NCI-H2227 treated with DMSO at 0.1 percent for 48 hours (cell line): ENCODE results near the gene NRF1.
"Not testable (repeated sequence)": the region's sequence is repeated elsewhere in the genome, so short reads cannot be mapped to it uniquely, and the experiment has no call there.

ENCODE experiments used
- DNase-seq: peaks from one replicate; lab custom pipeline; 2025; lab: John Stamatoyannopoulos, UW

NRF1 gene

DNA sequence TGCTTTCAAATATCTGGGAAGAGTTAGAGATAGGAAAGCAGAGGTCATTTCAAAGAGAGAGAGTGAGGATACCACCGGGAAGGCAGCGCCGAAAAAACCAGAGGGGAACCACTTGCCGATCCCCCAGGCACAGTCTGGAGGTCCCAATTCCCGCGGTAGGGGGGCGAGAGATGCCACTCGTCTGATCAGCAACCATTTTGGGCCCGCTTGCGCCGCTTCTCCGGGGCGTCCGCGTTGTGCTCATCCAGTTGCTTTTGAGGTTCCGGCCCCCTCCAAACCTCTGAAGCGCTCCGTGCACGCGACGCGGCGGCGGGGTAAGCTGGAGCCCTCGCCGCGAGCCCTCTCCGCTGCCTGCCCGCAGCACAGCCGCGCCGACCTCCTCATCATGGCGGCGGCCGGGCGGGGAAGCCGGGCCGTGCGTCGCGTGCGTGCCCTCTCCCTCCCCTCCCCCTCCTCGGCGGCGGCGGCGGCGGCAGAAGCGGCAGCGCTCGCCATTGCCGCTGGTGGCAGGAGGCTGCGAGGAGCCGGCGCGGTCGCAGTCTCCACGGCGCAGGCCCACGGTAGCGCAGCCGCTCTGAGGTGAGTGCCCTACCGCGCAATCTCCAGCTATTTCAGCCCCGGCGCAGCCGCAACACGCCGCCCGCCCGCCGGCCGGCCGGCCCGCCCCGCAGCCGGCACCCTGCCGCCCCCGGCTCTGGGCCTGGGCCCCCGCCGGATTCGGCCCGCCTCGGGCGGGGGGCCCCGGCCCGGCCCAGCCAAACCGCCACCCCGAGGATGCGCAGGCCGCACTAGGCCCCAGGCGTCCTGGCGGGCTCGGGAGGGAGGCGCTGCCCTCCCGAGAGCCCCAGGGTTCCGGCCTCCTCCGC, at the start of gene NRF1:
NRF1 (plus strand) TSS at position 475 of the 866 bp plus-strand sequence. CDS start 45,632 bp downstream, outside the sequence.
- DNase-seq, result peak; percentile 91

- not testable (repeated sequence) for DNase-seq
Measured at GRCh38 chr7:129566323-129566722, 45.2 kb upstream of the NRF1 start.

DNA sequence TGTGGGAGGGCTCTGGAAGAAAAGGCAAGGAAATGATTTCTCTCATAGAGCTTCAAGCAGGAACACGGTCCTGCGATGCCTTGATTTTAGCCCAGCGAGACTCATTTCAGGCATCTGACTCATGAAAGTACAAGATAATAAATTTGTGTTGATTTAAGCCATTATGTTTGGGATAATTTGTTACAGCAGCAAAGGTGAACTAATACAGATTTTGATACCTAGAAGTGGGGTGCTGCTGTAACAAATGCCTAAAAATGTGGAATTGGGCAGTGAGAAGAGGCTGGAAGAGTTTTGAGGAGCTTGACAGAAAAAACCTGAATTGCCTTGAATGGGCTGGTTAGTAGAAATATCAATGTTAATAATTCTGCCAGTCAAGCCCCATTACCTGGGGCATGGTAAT, 44.1 kb upstream of the NRF1 start:
- no peak for DNase-seq

- DNase-seq, result no peak
Measured at GRCh38 chr7:129568240-129568639, 43.3 kb upstream of the NRF1 start.

DNA sequence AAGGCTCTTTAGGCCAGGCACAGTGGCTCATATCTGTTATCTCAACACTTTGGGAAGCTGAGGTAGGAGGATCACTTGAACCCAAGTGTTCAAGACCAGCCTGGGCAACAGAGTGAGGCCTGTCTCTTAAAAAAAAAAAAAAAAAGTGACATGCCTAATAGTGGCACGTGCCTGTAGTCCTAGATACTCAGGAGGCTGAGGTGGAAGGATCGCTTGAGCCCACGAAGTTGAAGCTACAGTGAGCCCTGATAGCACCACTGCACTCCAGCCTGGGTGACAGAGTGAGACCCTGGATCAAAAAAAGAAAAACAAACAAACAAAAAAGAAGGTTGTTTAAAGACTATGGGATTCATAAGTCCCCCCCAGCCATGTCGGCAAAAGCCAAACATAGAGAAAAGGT, 42.2 kb upstream of the NRF1 start:
- no peak for DNase-seq

GRCh38 chr7:129569811-129570215, 41.7 kb upstream of the NRF1 start:
- DNase-seq, result no peak

DNA sequence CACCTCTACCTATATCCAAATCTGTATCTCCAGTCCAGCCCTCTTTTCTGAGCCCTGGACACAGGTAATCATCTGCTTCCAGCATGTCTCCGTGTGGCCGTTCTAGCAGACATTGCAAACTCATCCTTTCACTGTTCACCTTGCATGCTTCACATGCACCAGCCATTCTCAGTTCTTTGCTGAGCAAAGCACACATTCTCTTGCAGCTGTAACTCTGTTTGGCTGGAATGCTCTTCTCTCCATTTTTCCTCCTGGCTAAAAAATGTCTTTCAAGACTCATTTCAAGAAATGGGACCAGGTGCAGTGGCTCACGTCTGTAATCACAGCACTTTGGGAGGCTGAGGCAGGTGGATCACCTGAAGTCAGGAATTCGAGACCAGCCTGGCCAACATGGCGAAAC, 40.3 kb upstream of the NRF1 start:
- DNase-seq, result no peak

DNA sequence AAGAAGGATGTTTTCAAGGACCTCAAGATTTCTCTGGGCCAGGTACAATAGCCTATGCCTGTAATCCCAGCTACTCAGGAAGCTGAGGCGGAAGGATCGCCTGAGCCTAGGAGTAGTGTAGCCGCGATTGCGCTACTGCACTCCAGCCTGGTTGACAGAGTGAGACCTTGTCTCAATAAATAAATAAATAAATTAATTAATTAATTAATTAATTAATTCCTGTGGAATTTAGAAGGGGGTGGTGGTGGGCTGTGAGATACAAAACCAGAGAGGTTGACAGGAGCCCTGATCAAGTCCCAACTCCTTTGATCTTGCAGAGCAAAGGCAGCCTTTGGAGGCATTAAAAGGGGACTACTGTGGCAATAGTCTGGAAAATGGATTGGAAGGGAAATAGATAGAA, 39.3 kb upstream of the NRF1 start:
- DNase-seq, result no peak

DNA sequence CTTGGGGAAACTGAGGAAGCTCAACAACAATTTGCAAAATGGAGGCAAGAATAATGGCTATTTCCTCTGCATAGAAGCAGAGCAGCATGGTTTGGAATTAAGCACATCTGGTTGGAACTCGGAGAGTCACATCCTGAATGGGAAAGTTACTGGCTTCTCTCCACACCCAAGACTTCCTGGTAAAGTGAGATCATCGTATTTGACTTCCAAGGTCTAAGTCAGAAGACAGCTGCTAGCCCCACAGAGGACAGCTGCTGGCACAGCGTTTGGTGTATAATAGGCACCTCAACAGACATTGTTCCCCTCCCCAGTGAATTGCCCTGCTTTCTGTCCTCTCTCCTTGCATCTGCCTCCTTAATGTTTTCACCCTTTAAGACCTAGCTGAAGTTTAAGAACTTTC, 37.0 kb upstream of the NRF1 start:
- no peak for DNase-seq

GRCh38 chr7:129575699-129576098, 35.8 kb upstream of the NRF1 start:
- no peak for DNase-seq

- DNase-seq, result no peak
Measured at GRCh38 chr7:129576138-129576537, 35.4 kb upstream of the NRF1 start.

DNA sequence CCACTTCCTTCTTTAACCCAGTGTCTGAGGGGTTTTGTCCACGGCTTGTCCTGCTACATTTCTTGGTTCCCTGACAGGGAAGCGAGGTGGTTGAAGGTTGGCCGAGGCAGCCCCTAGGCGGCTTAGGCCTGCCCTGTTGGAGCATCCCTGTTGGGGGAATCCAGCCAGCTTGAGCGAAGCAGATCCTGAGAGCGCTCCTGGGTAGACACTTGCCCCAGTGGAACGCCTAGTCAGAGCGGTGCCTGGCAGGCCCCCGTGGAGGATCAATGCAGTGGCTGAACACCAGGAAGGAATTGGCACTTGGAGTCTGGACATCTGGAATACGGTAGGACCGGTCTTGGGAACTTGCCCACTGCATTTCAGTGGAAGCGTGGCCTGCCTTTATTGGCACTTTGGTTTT, 32.7 kb upstream of the NRF1 start:
- no peak for DNase-seq

GRCh38 chr7:129586179-129586578, 25.3 kb upstream of the NRF1 start:
- not testable (repeated sequence) for DNase-seq

DNA sequence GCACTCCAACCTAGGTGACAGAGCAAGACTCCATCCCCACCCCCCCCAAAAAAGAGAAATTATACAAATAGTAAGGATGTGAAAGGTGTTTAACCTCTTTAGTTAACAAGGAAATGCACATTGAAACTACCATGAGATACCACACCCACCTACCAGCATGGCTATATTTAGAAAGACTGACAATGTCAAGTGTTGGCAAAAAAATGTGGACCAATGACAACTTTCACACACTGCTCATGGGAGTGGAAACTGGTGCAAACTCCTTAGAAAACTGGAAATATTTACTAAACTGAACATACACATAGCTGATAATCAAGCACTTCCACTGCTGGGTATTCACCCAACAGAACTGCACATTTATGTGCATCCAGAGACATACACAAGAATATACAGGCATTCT, 23.3 kb upstream of the NRF1 start:
- no peak for DNase-seq

DNA sequence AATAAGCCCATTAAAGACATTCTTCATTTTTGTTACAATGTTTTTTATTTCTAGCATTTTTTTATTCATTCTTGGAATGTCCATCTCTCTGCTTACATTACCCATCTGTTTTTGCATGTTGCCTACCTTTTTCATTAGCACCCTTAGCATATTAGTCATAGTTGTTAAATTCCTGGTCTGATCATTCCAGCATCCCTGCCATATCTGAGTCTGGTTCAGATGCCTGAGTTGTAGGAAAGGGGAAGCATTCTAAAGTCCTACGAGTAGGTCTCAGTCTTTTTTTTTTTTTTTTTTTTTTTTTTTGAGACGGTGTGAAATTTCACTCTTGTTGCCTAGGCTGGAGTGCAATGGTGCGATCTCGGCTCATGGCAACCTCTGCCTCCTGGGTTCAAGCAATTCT, 19.7 kb upstream of the NRF1 start:
- DNase-seq, result no peak

- DNase-seq, result not testable (repeated sequence)
Measured at GRCh38 chr7:129596386-129596785, 15.1 kb upstream of the NRF1 start.

GRCh38 chr7:129597672-129598071, 13.8 kb upstream of the NRF1 start:
- no peak for DNase-seq

DNA sequence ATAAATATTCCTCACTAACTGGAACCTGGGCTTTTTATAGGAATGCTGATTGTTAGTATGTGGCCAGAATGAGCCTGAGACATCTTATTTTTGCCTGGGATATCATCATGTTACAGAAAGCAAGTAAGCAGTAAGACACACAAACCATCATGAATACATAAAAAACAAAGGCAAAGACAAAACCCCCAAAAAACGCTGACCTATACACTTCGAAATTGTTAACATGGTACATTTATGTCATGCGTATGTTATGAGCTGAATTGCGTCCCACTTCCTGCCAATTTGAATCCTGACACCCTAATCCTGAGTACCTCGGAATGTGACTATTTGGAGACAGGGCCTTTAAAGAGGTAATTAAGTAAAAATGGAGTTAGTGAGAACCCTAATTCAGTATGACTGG, 12.3 kb upstream of the NRF1 start:
- no peak for DNase-seq

DNA sequence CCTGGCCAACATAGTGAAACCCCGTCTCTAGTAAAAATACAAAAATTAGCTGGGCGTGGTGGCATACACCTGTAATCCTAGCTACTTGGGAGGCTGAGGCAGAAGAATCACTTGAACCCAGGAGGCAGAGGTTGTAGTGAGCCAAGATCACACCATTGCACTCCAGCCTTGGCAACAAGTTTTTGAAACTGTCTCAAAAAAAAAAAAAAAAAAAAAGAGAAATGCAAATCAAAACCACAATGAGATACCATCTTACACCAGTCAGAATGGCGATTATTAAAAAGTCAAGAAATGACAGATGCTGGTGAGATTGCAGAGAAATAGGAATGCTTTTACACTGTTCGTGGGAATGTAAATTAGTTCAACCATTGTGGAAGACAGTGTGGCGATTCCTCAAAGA, 7.9 kb upstream of the NRF1 start:
- DNase-seq, result not testable (repeated sequence)

DNA sequence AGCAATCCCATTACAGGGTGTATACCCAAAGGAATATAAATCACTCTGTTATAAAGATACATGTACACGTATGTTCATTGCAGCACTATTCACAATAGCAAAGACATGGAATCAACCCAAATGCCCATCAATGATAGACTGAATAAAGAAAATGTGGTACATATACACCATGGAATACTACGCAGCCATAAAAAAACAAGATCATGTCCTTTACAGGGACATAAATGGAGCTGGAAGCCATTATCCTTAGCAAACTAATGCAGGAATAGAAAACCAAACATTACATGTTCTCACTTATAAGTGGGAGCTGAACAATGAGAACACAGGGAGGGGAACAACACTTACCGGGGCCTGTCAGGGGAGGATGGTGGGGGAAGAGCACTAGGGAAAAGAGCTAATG, 7.5 kb upstream of the NRF1 start:
- not testable (repeated sequence) for DNase-seq

- DNase-seq, result peak; percentile 66
Measured at GRCh38 chr7:129604713-129605437, 6.6 kb upstream of the NRF1 start.

GRCh38 chr7:129605960-129606614, 5.4 kb upstream of the NRF1 start:
- DNase-seq, result no peak

GRCh38 chr7:129606803-129607202, 4.7 kb upstream of the NRF1 start:
- DNase-seq, result no peak
